H1 (cell line): ENCODE results near the gene INKA2. TPM values are rescaled to one million over a fixed set of nuclear protein-coding genes. Genes with fewer than 3 reads are reported as not detected.
A peak's percentile ranks its signal among the peaks of the same experiment; 100 is the strongest.

Experiments
- CTCF ChIA-PET: fragments of 300-600 bp; sonication (Branson Sonifier 250); formaldehyde crosslinking; loops from one replicate; lab custom pipeline; 2021; ENCODE audit not compliant: partially characterized antibody; lab: Charles Lee
- POLR2A ChIA-PET: fragments of 300-600 bp; sonication (Branson Sonifier 250); formaldehyde crosslinking; loops from one replicate; lab custom pipeline; 2021; ENCODE audit warnings: inconsistent platforms; ENCODE audit not compliant: partially characterized antibody; lab: Charles Lee
- DNase-seq, 2 experiments: peaks; one replicate each; pipeline versions ENCODE4 v3.0.0 to v3.0.0-alpha.2; 2010 to 2022; ENCODE audit warnings: low spot score in 2 of 2, low read depth in 1 of 2, mixed read lengths in 1 of 2
- FAIRE-seq: peaks from 2 replicates; lab custom pipeline; 2011; peaks lifted over from hg19 to GRCh38; lab: Jason Lieb, UNC
- H2AFZ ChIP-seq: 2 replicates; pipeline ENCODE4 v1.8.1; 2012; ENCODE audit warnings: low read length, inconsistent platforms
- H2AK5ac ChIP-seq: 2 replicates; pipeline ENCODE4 v1.6.1; 2013; ENCODE audit warnings: low read depth, low read length
- H2BK120ac ChIP-seq: replicated peaks from 2 replicates; pipeline ENCODE3; 2013; ENCODE audit warnings: low read depth, low read length, inconsistent platforms
- H2BK12ac ChIP-seq: 2 replicates; pipeline ENCODE4 v1.6.1; 2013; ENCODE audit warnings: low read depth, low read length
- H2BK15ac ChIP-seq: 2 replicates; pipeline ENCODE4 v1.6.1; 2013; ENCODE audit warnings: low read length
- H2BK20ac ChIP-seq: 2 replicates; pipeline ENCODE4 v1.6.1; 2013; ENCODE audit warnings: low read length
- H2BK5ac ChIP-seq: 2 replicates; pipeline ENCODE4 v1.6.1; 2013; ENCODE audit warnings: low read depth, low read length
- H3K14ac ChIP-seq: 2 replicates; pipeline ENCODE4 v1.6.1; 2013; ENCODE audit warnings: inconsistent platforms; ENCODE audit not compliant: insufficient read length
- H3K18ac ChIP-seq: 2 replicates; pipeline ENCODE4 v1.6.1; 2013; ENCODE audit warnings: low read length; ENCODE audit errors: extremely low read depth
- H3K23ac ChIP-seq: 2 replicates; pipeline ENCODE4 v1.6.1; 2013; ENCODE audit warnings: inconsistent platforms; ENCODE audit not compliant: insufficient read length
- H3K23me2 ChIP-seq: 2 replicates; pipeline ENCODE4 v1.6.1; 2013; ENCODE audit warnings: low read depth, low read length
- H3K27ac ChIP-seq: 2 replicates; pipeline ENCODE4 v1.6.1; 2011; ENCODE audit warnings: low read depth, low read length, inconsistent platforms
- H3K27me3 ChIP-seq, 4 experiments: replicated peaks in 1 of 4; 1 replicate in 1 of 4; 2 replicates in 3 of 4; pipeline versions ENCODE4 v1.6.1 to v1.8.1; 2011 to 2013; ENCODE audit warnings: low read length in 3 of 4, mild to moderate bottlenecking in 3 of 4, inconsistent platforms in 2 of 4, mixed read lengths in 2 of 4, moderate library complexity in 1 of 4; ENCODE audit not compliant: control insufficient read depth in 3 of 4, insufficient read depth in 3 of 4; ENCODE audit errors: extremely low read depth in 1 of 4
- H3K36me3 ChIP-seq, 4 experiments: 2 replicates each; pipeline versions ENCODE4 v1.6.1 to v1.8.1; 2011 to 2013; ENCODE audit warnings: mild to moderate bottlenecking in 4 of 4, low read length in 3 of 4, moderate library complexity in 2 of 4, control low read depth in 1 of 4, inconsistent platforms in 1 of 4; ENCODE audit not compliant: insufficient read depth in 4 of 4, control insufficient read depth in 2 of 4
- H3K4ac ChIP-seq: replicated peaks from 2 replicates; pipeline ENCODE3; 2013; ENCODE audit warnings: low read length, low read depth, mixed read lengths, inconsistent platforms; ENCODE audit not compliant: insufficient read length
- H3K4me1 ChIP-seq, 4 experiments: replicated peaks in 1 of 4; 1 replicate in 1 of 4; 2 replicates in 3 of 4; pipeline versions ENCODE4 v1.6.1 to v1.8.1; 2011 to 2013; ENCODE audit warnings: low read length in 3 of 4, inconsistent platforms in 2 of 4, mixed read lengths in 1 of 4; ENCODE audit not compliant: insufficient read depth in 4 of 4, control insufficient read depth in 3 of 4
- H3K4me2 ChIP-seq, 2 experiments: 2 replicates each; pipeline versions ENCODE4 v1.6.1 to v1.8.1; 2011 to 2013; ENCODE audit warnings: low read depth in 2 of 2, low read length in 2 of 2, control low read depth in 1 of 2, inconsistent platforms in 1 of 2, mild to moderate bottlenecking in 1 of 2; ENCODE audit not compliant: insufficient read depth in 1 of 2
- H3K4me3 ChIP-seq, 4 experiments: fragments of 200-600, 300-600 bp in 1 of 4; sonication (generic), shearing (Covaris generic), sonication (Bioruptor Twin) in 1 of 4; 2 replicates each; pipeline versions ENCODE4 v1.5.1 to v1.8.1; 2011 to 2016; ENCODE audit warnings: low read length in 4 of 4, low read depth in 3 of 4, control low read depth in 2 of 4, inconsistent platforms in 2 of 4, mild to moderate bottlenecking in 2 of 4, mixed read lengths in 1 of 4, moderate library complexity in 1 of 4; ENCODE audit not compliant: insufficient read depth in 2 of 4; ENCODE audit errors: extremely low read depth in 1 of 4
- H3K56ac ChIP-seq: replicated peaks from 2 replicates; pipeline ENCODE3; 2013; ENCODE audit warnings: low read depth, mild to moderate bottlenecking, mixed read lengths, low read length, inconsistent platforms; ENCODE audit not compliant: insufficient read length
- H3K79me1 ChIP-seq: 2 replicates; pipeline ENCODE4 v1.6.1; 2013; ENCODE audit warnings: low read depth, low read length, control low read depth
- H3K79me2 ChIP-seq, 2 experiments: 2 replicates each; pipeline versions ENCODE4 v1.6.1 to v1.8.1; 2012 to 2013; ENCODE audit warnings: low read length in 2 of 2, mild to moderate bottlenecking in 2 of 2, inconsistent platforms in 1 of 2; ENCODE audit not compliant: insufficient read depth in 2 of 2, control insufficient read depth in 1 of 2
- H3K9ac ChIP-seq, 4 experiments: replicated peaks in 1 of 4; 1 replicate in 1 of 4; 2 replicates in 3 of 4; pipeline versions ENCODE4 v1.6.1 to v1.8.1; 2011 to 2013; ENCODE audit warnings: low read depth in 3 of 4, low read length in 3 of 4, control low read depth in 2 of 4, mild to moderate bottlenecking in 2 of 4, moderate library complexity in 2 of 4, inconsistent platforms in 1 of 4; ENCODE audit errors: extremely low read depth in 1 of 4
- H3K9me3 ChIP-seq, 2 experiments: 2 replicates each; pipeline versions ENCODE4 v1.6.1 to v1.8.1; 2012 to 2013; ENCODE audit warnings: mild to moderate bottlenecking in 2 of 2, moderate library complexity in 2 of 2, control low read depth in 1 of 2, inconsistent platforms in 1 of 2, low read depth in 1 of 2, low read length in 1 of 2, mixed read lengths in 1 of 2; ENCODE audit not compliant: insufficient read depth in 2 of 2
- H4K20me1 ChIP-seq, 2 experiments: replicated peaks in 1 of 2; 2 replicates each; pipeline versions ENCODE3 to v1.8.1; 2011 to 2013; ENCODE audit warnings: inconsistent platforms in 2 of 2, low read length in 2 of 2, mild to moderate bottlenecking in 1 of 2; ENCODE audit not compliant: insufficient read depth in 2 of 2, control insufficient read depth in 1 of 2
- H4K5ac ChIP-seq: 2 replicates; pipeline ENCODE4 v1.6.1; 2013; ENCODE audit warnings: low read length, low read depth, mixed read lengths, inconsistent platforms; ENCODE audit not compliant: insufficient read length
- H4K8ac ChIP-seq: 2 replicates; pipeline ENCODE4 v1.8.0; 2013; ENCODE audit warnings: mild to moderate bottlenecking, moderate library complexity, low read length, inconsistent platforms; ENCODE audit not compliant: insufficient read depth; ENCODE audit errors: extremely low read depth
- H4K91ac ChIP-seq: replicated peaks from 2 replicates; pipeline ENCODE3; 2013; ENCODE audit warnings: low read length, mixed read lengths, inconsistent platforms; ENCODE audit not compliant: insufficient read length
- CTCF ChIP-seq, 3 experiments: IDR thresholded peaks; 1 replicate in 2 of 3; 2 replicates in 1 of 3; pipeline versions ENCODE4 v1.5.1 to v1.6.1; 2011; ENCODE audit warnings: low read length in 3 of 3, mild to moderate bottlenecking in 3 of 3, inconsistent platforms in 2 of 3, low read depth in 1 of 3, moderate library complexity in 1 of 3; ENCODE audit not compliant: insufficient read depth in 1 of 3; ENCODE audit errors: control extremely low read depth in 1 of 3
- EGR1 ChIP-seq: IDR thresholded peaks from 2 replicates; pipeline ENCODE4 v1.6.1; 2011; ENCODE audit warnings: low read depth, low read length, borderline replicate concordance
- JUND ChIP-seq: IDR thresholded peaks from 2 replicates; pipeline ENCODE4 v1.6.1; 2011; ENCODE audit warnings: mild to moderate bottlenecking, improper control_type of control experiment, low read length
- KDM4A ChIP-seq: IDR thresholded peaks from one replicate; pipeline ENCODE4 v1.7.1; 2012; ENCODE audit warnings: low read depth, mild to moderate bottlenecking, moderate library complexity, low read length, inconsistent platforms; ENCODE audit not compliant: severe bottlenecking
- KDM5A ChIP-seq: fragments of 200-600 bp; IDR thresholded peaks from 2 replicates; pipeline ENCODE4 v1.7.1; 2012; ENCODE audit warnings: mild to moderate bottlenecking, low read length, inconsistent platforms, mixed read lengths
- MAX ChIP-seq: IDR thresholded peaks from 2 replicates; pipeline ENCODE4 v1.6.1; 2012; ENCODE audit warnings: inconsistent platforms
- SIN3A ChIP-seq, 2 experiments: IDR thresholded peaks in 1 of 2; conservative IDR thresholded peaks in 1 of 2; 2 replicates each; pipeline ENCODE4 v1.6.1; 2011 to 2012; ENCODE audit warnings: low read length in 2 of 2, improper control_type of control experiment in 1 of 2, low read depth in 1 of 2, mild to moderate bottlenecking in 1 of 2
- TAF7 ChIP-seq: optimal IDR thresholded peaks from 2 replicates; pipeline ENCODE3; 2011; ENCODE audit warnings: low read depth, mild to moderate bottlenecking, inconsistent platforms, low read length, moderate library complexity, borderline replicate concordance
- WGBS, 2 experiments: shearing (Covaris generic) in 1 of 2; methylation state at CpG; one replicate each; pipeline versions ENCODE4 v1.1.6 to v1.1.7; 2013 to 2015; ENCODE audit warnings: low lambda C conversion rate in 2 of 2, mixed read lengths in 2 of 2, inconsistent platforms in 1 of 2, low coverage in 1 of 2, missing lambda C conversion rate in 1 of 2; ENCODE audit not compliant: insufficient replicate concordance in 2 of 2, insufficient coverage in 1 of 2, insufficient read length in 1 of 2; ENCODE audit errors: extremely low coverage in 1 of 2, missing lambda C conversion rate in 1 of 2; 5-methylcytosine and 5-hydroxymethylcytosine counted together
- polyA plus RNA-seq, 7 experiments: library from polyadenylated mRNA; depleted of rRNA in 3 of 7; stranded (reverse) in 5 of 7; unstranded in 2 of 7; fragments of >200 nt in 5 of 7; fragments of 200-250 nt in 2 of 7; gene quantifications; 1 replicate in 5 of 7; 2 replicates in 1 of 7; 4 replicates in 1 of 7; pipeline versions ENCODE4 v1.2.1 to v1.2.3, GENCODE V29; 2011 to 2013; ENCODE audit warnings: missing spikeins in 2 of 7, mixed read lengths in 2 of 7
- total RNA-seq: library from RNA; stranded (reverse); fragmentation: NEBNext Ultra II Directional; extraction: Animal tissue kit (Norgen Biotek cat#: 25700); gene quantifications from 2 replicates; pipeline ENCODE4 v1.2.1, GENCODE V29; 2021
- TF ChIP-seq, protein P1 (sequence below): IDR thresholded peaks from 2 replicates; pipeline ENCODE4 v1.6.1; 2012; ENCODE audit warnings: inconsistent platforms

INKA2 gene
- total and polyA plus RNA-seq, 2 of the 8 experiments (the other 6 are each of a cell fraction or from before 2014, with no cell fraction given) = 4.2 to 11.5 TPM

- Histone ChIP-seq H2AK5ac (0 out of 2 replicates have a peak overlapping the region, but pooled peaks have one; percentile 69), H3K4ac (no peak overlapping the region), H3K4me3 (no peak overlapping the region), H3K4me1 (peaks cover 0 to 3% (median 3%) of the 10 kb centered on the region in 4 experiments; a peak in 3 of 7 replicates), H4K91ac (no peak overlapping the region), H2AFZ (no peak overlapping the region), H3K27ac (no peak overlapping the region), H3K27me3 (no peaks in the 10 kb centered on the region), H2BK20ac (no peak overlapping the region), H3K23me2 (peaks cover 4% of the 10 kb centered on the region; the same call in 1 of the 2 replicates), H2BK15ac (no peak overlapping the region), H3K18ac (peak overlapping the region; percentile 12; the same call in 1 of the 2 replicates), H3K23ac (no peak overlapping the region), H3K79me1 (no peaks in the 10 kb centered on the region), H4K20me1 (no peaks in the 10 kb centered on the region), H3K79me2 (no peaks in the 10 kb centered on the region), H2BK120ac (no peak overlapping the region), H2BK5ac (peak overlapping the region; percentile 12; the same call in 1 of the 2 replicates), H2BK12ac (peak overlapping the region; percentile 88; the same call in 1 of the 2 replicates), H3K14ac (no peak overlapping the region), H3K9ac (no peak overlapping the region), H3K9me3 (no peaks in the 10 kb centered on the region), H4K5ac (no peak overlapping the region), H3K36me3 (no peaks in the 10 kb centered on the region), H3K4me2 (no peak overlapping the region), H4K8ac (no peak overlapping the region), H3K56ac (no peak overlapping the region)
- POLR2A ChIA-PET = interaction anchor here (1.0 to 1.5 kb wide), 2 partner anchors 15 to 73 kb away, joined by 3 to 4 read pairs; no protein-coding TSS in a partner anchor
- FAIRE-seq = no peak
- CTCF ChIA-PET = interaction anchor here (1.9 to 2.2 kb wide), 2 partner anchors 9 to 63 kb away, joined by 7 to 8 read pairs; no protein-coding TSS in a partner anchor
- no peak for DNase-seq
- 94% methylated on average over 6 of the region's 6 CpGs; no CpG with 5 or more reads in 1 of the 2 experiments for WGBS, 2 experiments
- TF ChIP-seq TAF7 = no peak
- no peak for TF ChIP-seq KDM4A
- TF ChIP-seq, protein P1, sequence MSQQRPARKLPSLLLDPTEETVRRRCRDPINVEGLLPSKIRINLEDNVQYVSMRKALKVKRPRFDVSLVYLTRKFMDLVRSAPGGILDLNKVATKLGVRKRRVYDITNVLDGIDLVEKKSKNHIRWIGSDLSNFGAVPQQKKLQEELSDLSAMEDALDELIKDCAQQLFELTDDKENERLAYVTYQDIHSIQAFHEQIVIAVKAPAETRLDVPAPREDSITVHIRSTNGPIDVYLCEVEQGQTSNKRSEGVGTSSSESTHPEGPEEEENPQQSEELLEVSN = no peak
- no peak for TF ChIP-seq JUND
- no peak for TF ChIP-seq MAX
- TF ChIP-seq EGR1 = no peak
- no peak for TF ChIP-seq KDM5A
- TF ChIP-seq SIN3A (conservative IDR thresholded peaks at IDR 0.05 in 1 of 2, IDR thresholded peaks at IDR 0.05 in 1 of 2; ENCODE audit: low read depth in 1 of 2, low read length in 2 of 2) = no peak
- TF ChIP-seq CTCF (IDR thresholded peaks at IDR 0.05; ENCODE audit: control extremely low read depth in 1 of 3, insufficient read depth in 1 of 3, low read depth in 1 of 3, low read length in 3 of 3) = no peak
Measured at GRCh38 chr1:111778066-111778465, 38.9 kb upstream of the INKA2 start.
